GM19240 (cell line): Measurements from ENCODE around the gene MFN2.
"Not testable (repeated sequence)": the region's sequence is repeated elsewhere in the genome, so short reads cannot be mapped to it uniquely, and the experiment has no call there.

Source experiments
- DNase-seq: peaks from one replicate; pipeline ENCODE4 v3.0.0; 2011; ENCODE audit warnings: low spot score; ENCODE audit not compliant: insufficient read length

MFN2 gene

DNA sequence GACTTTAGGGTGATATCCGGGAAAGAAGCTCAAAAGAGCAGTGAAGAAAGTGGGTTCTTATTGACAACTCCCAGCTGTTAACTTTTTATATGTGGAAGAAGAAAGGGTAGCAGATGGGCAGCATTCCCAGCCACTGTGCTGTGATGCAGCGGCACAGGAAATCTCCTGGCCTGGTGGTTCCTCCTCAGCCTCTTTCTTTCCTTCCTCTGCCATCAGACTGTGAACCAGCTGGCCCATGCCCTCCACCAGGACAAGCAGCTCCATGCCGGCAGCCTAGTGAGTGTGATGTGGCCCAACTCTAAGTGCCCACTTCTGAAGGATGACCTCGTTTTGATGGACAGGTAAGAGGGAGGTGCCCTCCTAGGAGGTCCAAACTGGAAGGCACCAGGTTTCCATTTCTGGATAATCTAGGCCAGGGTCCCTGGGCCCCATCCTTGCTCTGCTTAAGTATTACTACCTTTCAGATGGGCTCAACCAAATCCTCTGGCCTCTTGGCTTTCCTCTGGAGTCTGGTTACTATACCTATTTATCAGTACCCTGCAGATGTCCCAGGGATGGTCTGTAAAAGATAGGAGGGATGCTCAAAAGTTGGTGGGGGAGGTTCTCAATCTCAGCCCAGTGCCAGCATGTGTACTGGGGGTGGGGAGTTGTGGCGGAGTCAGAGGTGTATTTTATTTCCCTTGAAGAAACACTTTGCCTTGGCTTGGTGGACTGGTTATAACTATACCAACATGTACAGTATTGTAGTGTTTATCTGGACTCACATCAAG, 17.0 kb downstream of the MFN2 start:
- no peak for DNase-seq

DNA sequence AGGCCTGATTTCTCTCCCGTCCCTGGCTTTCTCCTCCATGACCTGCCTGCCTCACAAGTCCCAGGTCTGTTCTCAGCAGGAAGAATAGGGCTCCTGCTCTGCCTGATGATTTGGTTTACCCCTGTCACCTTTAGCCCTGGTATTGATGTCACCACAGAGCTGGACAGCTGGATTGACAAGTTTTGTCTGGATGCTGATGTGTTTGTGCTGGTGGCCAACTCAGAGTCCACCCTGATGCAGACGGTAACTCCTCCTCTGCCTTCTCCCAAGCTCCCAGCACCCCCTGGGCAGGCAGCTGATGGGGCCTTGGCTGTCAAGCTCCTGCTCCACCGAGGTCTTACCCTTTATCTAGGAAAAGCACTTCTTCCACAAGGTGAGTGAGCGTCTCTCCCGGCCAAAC, 18.4 kb downstream of the MFN2 start:
- no peak for DNase-seq

DNA sequence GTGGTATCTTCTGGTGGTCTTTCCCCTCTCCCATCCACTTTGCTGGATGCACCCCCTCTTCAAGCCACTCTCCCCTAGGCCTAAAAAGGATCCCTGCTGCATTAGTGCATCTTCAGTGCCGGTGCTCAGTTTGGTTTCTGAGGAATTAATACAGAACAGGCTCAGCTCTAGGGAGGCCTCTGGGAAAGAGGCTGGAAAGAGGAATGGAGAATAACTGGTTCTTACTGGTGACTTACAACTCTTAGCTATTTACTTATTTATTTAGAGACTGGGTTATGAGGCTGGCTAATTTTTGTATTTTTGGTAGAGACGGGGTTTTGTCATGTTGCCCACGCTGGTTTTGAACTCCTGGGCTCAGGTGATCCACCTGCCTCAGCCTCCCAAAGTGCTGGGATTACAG, 19.0 kb downstream of the MFN2 start:
- DNase-seq = no peak

DNA sequence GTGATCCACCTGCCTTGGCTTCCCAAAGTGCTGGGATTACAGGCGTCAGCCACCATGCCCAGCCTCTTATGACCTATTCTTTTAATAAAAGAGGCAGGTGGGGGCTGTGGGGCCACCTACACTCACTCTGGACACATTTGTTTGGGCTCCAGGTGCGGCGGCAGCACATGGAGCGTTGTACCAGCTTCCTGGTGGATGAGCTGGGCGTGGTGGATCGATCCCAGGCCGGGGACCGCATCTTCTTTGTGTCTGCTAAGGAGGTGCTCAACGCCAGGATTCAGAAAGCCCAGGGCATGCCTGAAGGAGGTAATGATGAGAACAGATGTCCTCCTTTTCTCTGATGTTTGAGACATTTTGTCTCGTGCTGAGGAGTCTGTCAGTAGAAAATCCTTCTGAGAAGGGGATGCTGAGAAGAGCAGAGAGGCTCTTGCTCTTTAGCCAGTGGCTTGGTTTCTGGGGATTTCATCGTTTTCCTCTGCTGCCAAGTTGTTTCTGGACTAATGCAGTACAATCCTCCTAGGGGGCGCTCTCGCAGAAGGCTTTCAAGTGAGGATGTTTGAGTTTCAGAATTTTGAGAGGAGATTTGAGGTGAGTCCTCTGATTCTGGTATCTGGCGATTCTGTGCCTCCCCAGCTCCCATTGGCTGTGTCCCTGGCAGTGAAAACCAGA, 21.1 kb downstream of the MFN2 start:
- no peak for DNase-seq

DNA sequence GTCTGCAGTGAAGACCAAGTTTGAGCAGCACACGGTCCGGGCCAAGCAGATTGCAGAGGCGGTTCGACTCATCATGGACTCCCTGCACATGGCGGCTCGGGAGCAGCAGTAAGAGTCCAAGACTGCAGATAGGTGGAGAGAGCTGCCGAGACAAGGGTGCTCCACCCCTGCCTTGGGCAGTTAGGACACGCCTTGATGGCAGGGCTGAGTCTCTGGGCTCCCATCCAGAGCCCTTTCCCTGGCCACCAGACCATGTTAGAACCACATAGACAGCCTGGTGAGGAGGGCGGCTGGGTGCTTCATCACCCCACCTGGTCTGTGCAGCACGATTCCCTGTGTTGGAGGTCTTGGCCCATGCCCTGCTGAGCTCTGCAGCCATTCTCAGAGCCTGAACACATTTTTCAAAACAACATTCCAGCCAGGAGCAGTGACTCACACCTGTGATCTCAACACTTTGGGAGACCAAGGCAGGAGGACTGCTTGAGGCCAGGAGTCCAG, 21.8 kb downstream of the MFN2 start:
- DNase-seq = no peak

DNA sequence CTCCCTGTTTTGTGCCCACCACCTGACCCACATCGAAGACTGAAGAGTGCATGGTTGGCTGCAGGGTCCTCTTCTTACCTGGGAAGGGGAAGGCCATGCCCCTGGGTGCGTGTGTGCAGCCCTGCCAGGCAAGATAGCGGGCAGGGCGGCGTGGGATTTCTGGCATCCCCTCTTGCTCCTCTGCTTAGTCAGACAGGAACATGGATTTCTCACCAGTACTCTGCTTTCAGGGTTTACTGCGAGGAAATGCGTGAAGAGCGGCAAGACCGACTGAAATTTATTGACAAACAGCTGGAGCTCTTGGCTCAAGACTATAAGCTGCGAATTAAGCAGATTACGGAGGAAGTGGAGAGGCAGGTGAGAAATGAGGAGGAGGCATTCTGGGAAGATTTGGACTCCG, 23.5 kb downstream of the MFN2 start:
- no peak for DNase-seq

DNA sequence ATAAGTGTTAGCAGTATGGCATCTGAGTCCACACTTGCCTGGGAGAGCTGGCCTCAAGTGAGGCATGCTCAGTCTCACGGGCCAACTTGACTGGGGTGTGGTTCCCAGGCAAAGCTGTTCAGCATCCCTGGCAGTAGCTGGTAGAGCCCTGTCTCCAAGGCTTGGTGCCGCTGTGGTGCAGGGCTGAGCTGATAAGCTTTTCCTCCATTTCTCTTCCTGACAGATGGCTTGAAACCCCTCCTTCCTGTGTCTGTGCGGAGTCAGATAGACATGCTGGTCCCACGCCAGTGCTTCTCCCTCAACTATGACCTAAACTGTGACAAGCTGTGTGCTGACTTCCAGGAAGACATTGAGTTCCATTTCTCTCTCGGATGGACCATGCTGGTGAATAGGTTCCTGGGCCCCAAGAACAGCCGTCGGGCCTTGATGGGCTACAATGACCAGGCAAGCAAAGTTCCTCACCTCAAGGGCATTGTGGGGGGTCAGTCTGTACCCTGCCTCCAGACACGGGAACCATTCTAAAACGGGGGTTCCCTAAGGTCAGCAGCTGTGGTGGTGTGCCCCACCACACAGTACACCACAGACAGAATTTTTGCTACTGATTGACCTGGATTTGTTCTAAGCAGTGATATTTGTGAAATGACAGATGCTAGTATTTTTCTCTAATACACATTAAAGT, 25.4 kb downstream of the MFN2 start:
- DNase-seq = no peak

DNA sequence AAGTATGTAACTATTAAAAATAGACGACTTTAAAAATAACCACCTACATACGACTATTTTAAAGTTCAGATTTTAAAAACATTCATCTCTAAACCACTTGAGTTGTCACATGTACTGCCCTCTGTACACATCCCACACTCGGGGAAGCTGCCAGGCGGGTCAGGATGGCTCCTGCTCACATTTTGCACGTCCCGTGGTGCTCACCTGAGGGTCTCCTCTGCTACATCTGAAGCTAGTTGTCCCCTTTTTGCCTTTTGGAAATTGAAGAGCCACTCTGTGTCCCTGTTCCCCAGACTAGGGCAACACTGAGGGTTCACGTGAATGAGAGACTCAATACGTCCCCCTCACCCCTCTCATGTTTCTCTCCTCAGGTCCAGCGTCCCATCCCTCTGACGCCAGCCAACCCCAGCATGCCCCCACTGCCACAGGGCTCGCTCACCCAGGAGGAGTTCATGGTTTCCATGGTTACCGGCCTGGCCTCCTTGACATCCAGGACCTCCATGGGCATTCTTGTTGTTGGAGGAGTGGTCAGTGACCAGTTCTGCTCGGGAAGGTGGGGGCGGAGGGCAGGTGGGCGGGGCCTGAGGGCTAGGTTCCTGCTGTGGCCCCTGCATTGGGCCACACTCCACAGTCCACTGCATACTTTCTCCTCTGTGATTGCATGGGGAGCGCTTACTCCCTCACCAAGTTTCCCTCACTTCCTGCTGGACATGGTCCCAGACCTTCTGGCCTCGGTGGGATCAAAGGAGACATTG, 26.1 kb downstream of the MFN2 start:
- no peak for DNase-seq

DNA sequence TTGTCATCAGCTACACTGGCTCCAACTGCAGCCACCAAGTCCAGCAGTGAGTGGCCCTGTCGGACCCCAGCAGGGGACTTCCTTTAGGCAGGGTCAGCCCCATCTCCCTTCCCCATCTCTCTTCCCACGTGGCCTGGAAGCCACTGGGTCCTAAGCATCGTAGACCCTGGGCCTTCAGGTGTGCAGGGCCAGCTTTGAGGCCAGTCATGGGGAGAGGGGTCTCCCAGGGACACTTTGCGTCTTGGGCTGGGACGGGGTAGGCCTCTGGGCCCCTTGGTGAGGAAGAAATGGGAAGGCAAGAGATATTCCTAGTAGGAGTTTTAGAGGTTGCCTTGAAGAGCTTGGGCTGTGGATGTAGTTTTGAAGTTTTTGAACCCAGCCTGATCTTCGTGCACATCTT, 27.0 kb downstream of the MFN2 start:
- DNase-seq = no peak

DNA sequence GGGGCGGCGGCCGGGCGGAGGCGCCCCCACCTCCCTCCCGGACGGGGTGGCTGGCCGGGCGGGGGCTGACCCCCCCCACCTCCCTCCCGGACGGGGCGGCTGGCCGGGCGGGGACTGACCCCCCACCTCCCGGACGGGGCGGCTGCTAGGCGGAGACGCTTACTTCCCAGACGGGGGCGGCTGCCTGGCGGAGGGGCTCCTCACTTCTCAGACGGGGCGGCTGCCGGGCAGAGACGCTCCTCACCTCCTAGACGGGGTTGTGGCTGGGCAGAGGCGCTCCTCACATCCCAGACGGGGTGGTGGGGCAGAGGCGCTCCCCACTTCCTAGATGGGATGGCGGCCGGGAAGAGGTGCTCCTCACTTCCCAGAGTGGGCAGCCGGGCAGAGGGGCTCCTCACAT, 28.1 kb downstream of the MFN2 start:
- not testable (repeated sequence) for DNase-seq

DNA sequence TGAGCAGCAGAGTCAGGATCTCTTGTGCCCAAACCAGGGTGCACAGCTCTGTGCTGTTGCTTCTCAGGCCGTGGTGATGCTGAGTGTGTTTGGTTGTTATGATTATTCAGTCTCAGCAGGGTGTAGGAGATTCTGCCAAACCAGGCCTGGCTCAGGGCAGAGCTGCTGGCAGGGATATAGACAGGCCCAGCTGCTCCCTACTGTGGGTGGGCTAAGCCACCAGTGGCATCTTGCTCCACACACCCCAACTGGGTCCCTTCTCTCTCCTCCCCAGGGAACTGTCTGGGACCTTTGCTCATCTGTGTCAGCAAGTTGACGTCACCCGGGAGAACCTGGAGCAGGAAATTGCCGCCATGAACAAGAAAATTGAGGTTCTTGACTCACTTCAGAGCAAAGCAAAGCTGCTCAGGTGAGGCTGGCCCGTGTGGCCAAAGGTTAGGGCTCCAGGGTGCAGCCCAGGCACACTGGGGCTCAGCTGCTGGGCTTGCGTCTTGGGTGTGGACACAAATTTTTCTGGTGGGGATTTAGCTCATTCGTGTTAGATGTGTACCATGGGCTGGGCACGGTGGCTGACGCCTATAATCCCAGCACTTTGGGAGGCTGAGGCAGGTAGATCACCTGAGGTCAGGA, 29.2 kb downstream of the MFN2 start:
- no peak for DNase-seq

DNA sequence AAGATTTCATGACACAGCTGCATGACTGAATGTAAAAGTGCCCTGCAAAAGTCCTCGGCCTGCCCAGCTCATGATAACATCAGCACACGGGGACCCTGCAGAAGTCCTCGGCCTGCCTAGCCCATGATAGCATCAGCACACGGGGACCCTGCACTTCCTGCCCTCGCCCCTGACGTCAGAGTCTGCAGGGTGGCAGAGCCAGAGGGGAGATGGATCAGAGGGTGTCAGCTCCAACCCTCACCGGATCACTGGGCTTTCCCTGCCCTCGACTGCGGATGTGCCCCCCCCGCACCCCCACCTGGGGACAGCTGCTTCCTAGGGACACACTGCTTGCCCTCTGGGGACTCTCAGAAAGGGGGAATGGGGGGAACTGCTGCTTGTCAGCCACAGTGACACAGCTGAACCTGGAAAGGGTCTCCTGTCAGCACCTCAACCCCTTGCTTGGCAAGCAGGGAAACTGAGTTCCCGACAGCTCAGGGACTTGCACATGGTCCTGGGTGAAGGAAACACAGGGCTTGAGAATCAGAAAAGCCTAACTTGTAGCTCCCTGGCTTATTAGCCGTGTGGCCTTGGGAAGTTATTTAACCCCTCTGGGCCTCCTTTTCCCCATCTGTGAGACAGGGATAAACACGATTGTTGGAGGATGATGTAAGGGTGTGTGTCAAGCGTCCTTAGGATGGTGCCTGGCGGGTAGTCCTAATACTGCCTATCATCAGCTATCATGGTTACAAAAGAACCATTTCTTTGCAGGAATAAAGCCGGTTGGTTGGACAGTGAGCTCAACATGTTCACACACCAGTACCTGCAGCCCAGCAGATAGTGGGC, 30.7 kb downstream of the MFN2 start:
- DNase-seq = no peak

DNA sequence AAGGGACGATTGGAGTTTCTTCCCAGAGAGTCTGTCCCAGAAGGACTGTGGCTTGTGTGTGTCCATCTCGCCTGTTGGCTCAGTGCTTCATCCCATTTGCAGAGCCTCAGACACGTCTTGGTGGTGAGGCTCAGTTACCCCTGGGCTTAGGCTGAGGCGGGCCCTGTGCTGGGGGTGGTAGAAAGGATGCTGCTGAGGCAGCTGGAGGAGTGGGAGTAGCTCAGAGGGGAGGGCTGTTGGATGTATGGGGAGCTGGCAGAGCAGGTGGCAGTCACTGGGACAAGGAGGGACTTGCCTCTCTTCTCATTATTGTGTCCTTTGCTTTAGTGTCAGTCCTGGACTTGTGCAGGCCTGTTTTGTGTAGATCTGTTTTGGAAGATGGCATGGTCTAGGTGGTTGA, 31.8 kb downstream of the MFN2 start:
- no peak for DNase-seq

DNA sequence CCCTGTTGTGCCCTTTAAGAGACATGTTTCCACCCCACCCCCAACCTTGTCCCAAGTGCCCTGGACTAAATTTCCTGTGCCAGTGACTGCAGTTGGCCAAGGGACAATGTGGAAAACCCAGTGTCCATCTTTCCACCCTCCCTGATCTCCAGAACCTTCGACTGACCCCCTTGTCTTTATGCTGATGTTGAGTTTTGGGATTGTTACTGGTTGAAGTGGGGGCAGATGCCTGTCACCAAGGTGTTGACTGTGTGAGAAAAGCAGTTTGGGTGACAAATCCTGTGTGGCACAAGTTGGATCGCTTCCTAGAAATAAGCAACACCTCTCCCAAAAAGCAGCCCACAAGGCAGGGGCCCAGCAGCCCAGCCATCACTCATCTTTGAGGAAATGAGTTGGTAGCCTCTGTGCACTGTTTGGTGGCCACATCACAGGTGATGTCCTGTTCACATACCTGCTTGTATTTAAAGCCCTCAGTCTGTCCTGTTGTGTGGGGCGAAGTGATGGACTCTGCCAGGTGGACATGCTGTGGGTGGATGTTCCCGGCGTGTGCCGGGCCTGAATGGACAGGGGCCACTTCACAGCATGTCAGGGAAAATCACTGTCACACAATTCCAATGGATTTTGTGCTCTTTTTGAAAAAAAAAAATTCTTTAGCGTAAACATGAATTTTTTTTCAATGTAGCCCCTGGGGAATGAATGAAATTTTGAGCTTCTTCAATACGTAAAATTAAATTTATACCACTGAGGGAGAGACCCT, 32.5 kb downstream of the MFN2 start:
- no peak for DNase-seq

DNA sequence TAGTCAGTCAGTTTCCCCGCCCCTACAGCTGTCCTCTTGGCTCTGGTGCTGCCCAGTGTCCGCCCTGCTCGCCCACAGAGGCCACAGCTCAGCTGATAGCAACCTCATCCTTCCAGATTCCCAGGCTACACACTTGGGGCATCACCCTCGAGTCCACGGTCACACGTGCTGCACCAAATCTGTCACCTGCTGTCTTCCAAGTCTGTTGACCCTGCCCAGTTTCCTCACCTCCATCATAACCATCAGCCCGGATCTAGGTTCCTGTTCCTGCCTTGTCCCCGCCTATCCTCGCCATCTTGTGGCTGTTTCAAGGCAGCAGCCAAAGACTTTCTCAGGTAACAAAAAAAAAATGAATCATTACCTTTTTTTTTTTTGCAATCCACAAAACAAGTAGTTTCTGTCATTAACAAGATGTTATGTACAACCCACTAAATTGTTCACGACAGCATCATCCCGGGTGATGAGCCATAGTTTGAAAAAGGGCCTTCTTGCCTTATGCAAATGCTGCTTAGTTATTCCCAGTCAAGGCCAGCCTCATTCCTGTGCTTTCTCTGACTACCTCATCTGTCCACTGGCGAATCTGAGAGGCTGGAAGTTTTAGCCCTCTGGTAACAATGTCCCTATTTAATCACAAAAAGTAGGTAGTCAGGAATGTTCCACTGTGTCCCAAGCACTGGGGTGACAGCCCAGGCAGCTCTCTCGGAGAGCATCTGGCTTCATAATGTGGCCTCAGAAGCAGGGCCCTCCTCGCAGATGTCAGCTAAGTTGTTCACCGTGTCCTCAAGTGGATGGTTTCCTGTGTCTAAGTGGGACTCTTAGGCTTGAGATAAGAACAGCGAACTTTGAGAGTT, 34.1 kb downstream of the MFN2 start:
- DNase-seq = no peak

DNA sequence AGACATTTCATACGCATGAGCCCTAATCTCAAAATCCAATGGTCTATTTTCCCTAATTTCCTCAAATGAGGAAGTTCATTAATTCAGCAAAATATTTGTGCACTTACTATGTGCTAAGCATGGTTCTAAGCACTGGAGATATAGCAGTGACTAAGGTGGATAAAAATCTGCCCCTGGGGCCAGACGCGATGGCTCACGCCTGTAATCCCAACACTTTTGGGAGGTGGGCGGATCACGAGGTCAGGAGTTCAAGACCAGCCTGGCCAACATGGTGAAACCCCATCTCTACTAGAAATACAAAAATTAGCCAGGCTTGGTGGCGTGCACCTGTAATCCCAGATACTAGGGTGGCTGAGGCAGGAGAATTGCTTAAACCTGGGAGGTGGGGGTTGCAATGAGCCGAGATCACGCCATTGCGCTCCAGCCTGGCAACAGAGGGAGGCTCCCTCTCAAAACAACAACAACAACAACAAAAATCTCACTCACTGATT, 34.8 kb downstream of the MFN2 start:
- no peak for DNase-seq

DNA sequence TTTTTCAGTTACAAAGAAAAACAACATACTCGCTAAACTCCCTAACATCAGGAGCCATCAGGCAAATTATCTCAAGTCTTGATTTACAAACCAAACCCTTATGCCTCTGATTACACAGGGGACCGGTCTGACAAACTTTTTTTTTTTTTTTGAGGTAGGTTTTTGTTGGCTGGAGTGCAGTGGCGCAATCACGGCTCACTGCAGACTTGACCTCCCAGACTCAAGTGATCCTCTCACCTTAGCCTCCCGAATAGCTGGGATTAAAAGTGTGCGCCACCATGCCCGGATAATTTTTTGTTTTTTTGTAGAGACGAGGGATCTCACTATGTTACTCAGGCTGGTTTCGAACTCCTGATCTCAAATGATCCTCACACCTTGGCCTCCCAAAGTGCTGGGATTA, 35.3 kb downstream of the MFN2 start:
- no peak for DNase-seq

DNA sequence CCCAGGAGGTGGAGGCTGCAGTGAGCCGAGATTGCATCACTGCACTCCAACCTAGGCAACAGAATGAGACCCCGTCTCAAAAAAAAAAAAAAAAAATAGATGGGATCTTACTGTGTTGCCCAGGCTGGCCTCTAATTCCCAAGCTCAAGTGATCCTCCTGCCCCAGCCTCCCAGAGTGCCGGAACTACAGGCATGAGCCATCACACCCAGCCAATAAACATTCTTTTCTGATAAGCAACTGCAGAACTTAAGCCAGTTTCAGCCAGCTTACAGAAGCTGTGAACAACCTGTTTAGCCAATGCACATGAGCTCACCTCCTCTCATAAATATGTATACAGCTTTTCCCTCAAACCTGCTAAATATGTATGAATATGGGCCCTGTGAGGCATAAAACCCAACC, 35.9 kb downstream of the MFN2 start:
- DNase-seq = no peak
